GM11168 (cell line): ENCODE measurements around the gene SPTBN5.

Source experiments
- in situ Hi-C: fragments of 300-500 bp; cut with MboI; formaldehyde crosslinking; loops from one replicate; pipeline ENCODE4 v1.12.0; 2022; ENCODE audit warnings: low sequenced_read_pairs; ENCODE audit not compliant: unreplicated experiment

Gene SPTBN5

GRCh38 chr15:41886741-41887140 is 7.1 kb downstream of the SPTBN5 start:
- in situ Hi-C loops, result no loop called here

GRCh38 chr15:41885841-41886240 is 8.0 kb downstream of the SPTBN5 start:
- in situ Hi-C loops, result no loop called here

- in situ Hi-C loops, result no loop called here
Measured at GRCh38 chr15:41885321-41885720, 8.5 kb downstream of the SPTBN5 start.

GRCh38 chr15:41884458-41884857 is 9.4 kb downstream of the SPTBN5 start:
- in situ Hi-C loops, result no loop called here

- in situ Hi-C loops, result no loop called here
Measured at GRCh38 chr15:41883484-41883825, 10.4 kb downstream of the SPTBN5 start.

GRCh38 chr15:41882689-41883483 is 11.0 kb downstream of the SPTBN5 start:
- in situ Hi-C loops, result no loop called here

- in situ Hi-C loops, result no loop called here
Measured at GRCh38 chr15:41881920-41882688, 11.7 kb downstream of the SPTBN5 start.

- in situ Hi-C loops, result no loop called here
Measured at GRCh38 chr15:41881550-41881919, 12.3 kb downstream of the SPTBN5 start.

GRCh38 chr15:41881086-41881485 is 12.8 kb downstream of the SPTBN5 start:
- in situ Hi-C loops, result no loop called here

GRCh38 chr15:41880156-41880877 is 13.5 kb downstream of the SPTBN5 start:
- in situ Hi-C loops, result no loop called here

GRCh38 chr15:41879321-41879845 is 14.5 kb downstream of the SPTBN5 start:
- in situ Hi-C loops, result no loop called here

GRCh38 chr15:41878355-41878699 is 15.5 kb downstream of the SPTBN5 start:
- in situ Hi-C loops, result no loop called here

GRCh38 chr15:41877631-41878354 is 16.1 kb downstream of the SPTBN5 start:
- in situ Hi-C loops, result no loop called here

GRCh38 chr15:41876689-41877088 is 17.2 kb downstream of the SPTBN5 start:
- in situ Hi-C loops, result no loop called here

GRCh38 chr15:41876007-41876406 is 17.8 kb downstream of the SPTBN5 start:
- in situ Hi-C loops, result no loop called here

GRCh38 chr15:41874736-41875135 is 19.1 kb downstream of the SPTBN5 start:
- in situ Hi-C loops, result no loop called here

GRCh38 chr15:41873711-41874110 is 20.1 kb downstream of the SPTBN5 start:
- in situ Hi-C loops, result no loop called here

- in situ Hi-C loops, result no loop called here
Measured at GRCh38 chr15:41872166-41872747, 21.6 kb downstream of the SPTBN5 start.

GRCh38 chr15:41871175-41871905 is 22.5 kb downstream of the SPTBN5 start:
- in situ Hi-C loops, result no loop called here
